Calu3 (cell line): ENCODE measurements around the gene SLC22A23. TPM values are rescaled to one million over a fixed set of nuclear protein-coding genes. Genes with fewer than 3 reads are reported as not detected.

Experiments
- BruUV-seq: library from RNA; stranded (reverse); fragments of 400-500 nt; replicated peaks from 2 replicates; lab custom pipeline; 2021; lab: Mats Ljungman, UMichigan
- CTCF ChIA-PET: fragments of 300-600 bp; sonication (Branson Sonifier 250); formaldehyde crosslinking; loops from one replicate; lab custom pipeline; 2022; ENCODE audit warnings: antibody characterized with exemption; lab: Charles Lee
- DNase-seq: peaks from one replicate; pipeline ENCODE4 v3.0.0; 2022
- H3K27ac Mint-ChIP-seq: one replicate; pipeline ENCODE4 v1.8.0; 2022; ENCODE audit warnings: mixed read lengths; ENCODE audit not compliant: unreplicated experiment
- H3K27me3 Mint-ChIP-seq: one replicate; pipeline ENCODE4 v1.8.0; 2022; ENCODE audit warnings: mixed read lengths; ENCODE audit not compliant: unreplicated experiment
- H3K36me3 Mint-ChIP-seq: one replicate; pipeline ENCODE4 v1.8.0; 2022; ENCODE audit warnings: mild to moderate bottlenecking, moderate library complexity, mixed read lengths; ENCODE audit not compliant: insufficient read depth, unreplicated experiment
- H3K4me1 Mint-ChIP-seq: one replicate; pipeline ENCODE4 v1.8.0; 2022; ENCODE audit warnings: mild to moderate bottlenecking, low read depth, mixed read lengths; ENCODE audit not compliant: unreplicated experiment
- H3K4me3 Mint-ChIP-seq: one replicate; pipeline ENCODE4 v1.8.0; 2022; ENCODE audit warnings: mild to moderate bottlenecking, low read depth, moderate library complexity, mixed read lengths; ENCODE audit not compliant: unreplicated experiment
- H3K9me3 Mint-ChIP-seq: one replicate; pipeline ENCODE4 v1.8.0; 2022; ENCODE audit warnings: low read depth, mixed read lengths; ENCODE audit not compliant: unreplicated experiment
- CTCF ChIP-seq: fragments of 200-600 bp; IDR thresholded peaks from one replicate; pipeline ENCODE4 v1.8.0; 2022; ENCODE audit warnings: antibody characterized with exemption; ENCODE audit not compliant: unreplicated experiment
- intact Hi-C: fragments of 100-400 bp; cut with micrococcal nuclease; formaldehyde crosslinking; loops from one replicate; pipeline ENCODE4 v1.10.0; 2022; ENCODE audit not compliant: unreplicated experiment
- total RNA-seq: library from RNA; stranded (reverse); gene quantifications from 2 replicates; pipeline ENCODE4 v1.2.3, GENCODE V29; 2022

Gene SLC22A23
- total RNA-seq, 1 experiment from 2014 or later: 3.9 TPM

- H3K27ac Mint-ChIP-seq: no peak overlapping the region
- no peak overlapping the region for H3K4me3 Mint-ChIP-seq
- no TSS peak for BruUV-seq
- intact Hi-C loops: no loop called here
- DNase-seq: no peak
- no peaks in the 10 kb centered on the region for H3K27me3 Mint-ChIP-seq
- no peaks in the 10 kb centered on the region for H3K9me3 Mint-ChIP-seq
- peaks cover 32% of the 10 kb centered on the region for H3K36me3 Mint-ChIP-seq
- TF ChIP-seq CTCF: no peak
- CTCF ChIA-PET: no interaction called here
- peaks cover 9% of the 10 kb centered on the region for H3K4me1 Mint-ChIP-seq
Observed at GRCh38 chr6:3266170-3266569, 190.7 kb downstream of the SLC22A23 start.

- intact Hi-C loops: no loop called here
- Mint-ChIP-seq H3K9me3 (no peaks in the 10 kb centered on the region), H3K27me3 (no peaks in the 10 kb centered on the region), H3K4me1 (peaks cover 9% of the 10 kb centered on the region), H3K4me3 (no peak overlapping the region), H3K36me3 (peaks cover 32% of the 10 kb centered on the region), H3K27ac (no peak overlapping the region)
- TF ChIP-seq CTCF: no peak
- no TSS peak for BruUV-seq
- CTCF ChIA-PET: interaction anchor here (0.7 kb wide), 1 partner anchor 685 kb away, joined by 3 read pairs; no protein-coding TSS in a partner anchor
- DNase-seq: no peak
Observed at GRCh38 chr6:3265671-3266070, 191.2 kb downstream of the SLC22A23 start.

GRCh38 chr6:3264356-3264755 is 192.5 kb downstream of the SLC22A23 start:
- Mint-ChIP-seq H3K4me3 (no peak overlapping the region), H3K4me1 (peaks cover 9% of the 10 kb centered on the region), H3K9me3 (no peaks in the 10 kb centered on the region), H3K27ac (no peak overlapping the region), H3K36me3 (peaks cover 31% of the 10 kb centered on the region), H3K27me3 (no peaks in the 10 kb centered on the region)
- TF ChIP-seq CTCF: no peak
- no peak for DNase-seq
- intact Hi-C loops: no loop called here
- CTCF ChIA-PET: no interaction called here
- BruUV-seq: no TSS peak

GRCh38 chr6:3263096-3263495 is 193.8 kb downstream of the SLC22A23 start:
- intact Hi-C loops: no loop called here
- Mint-ChIP-seq H3K4me3 (no peak overlapping the region), H3K27ac (no peak overlapping the region), H3K9me3 (no peaks in the 10 kb centered on the region), H3K4me1 (peaks cover 9% of the 10 kb centered on the region), H3K27me3 (no peaks in the 10 kb centered on the region), H3K36me3 (peaks cover 25% of the 10 kb centered on the region)
- no peak for TF ChIP-seq CTCF
- CTCF ChIA-PET: interaction anchor here (0.6 kb wide), 2 partner anchors 12 to 231 kb away, joined by 3 to 4 read pairs; no protein-coding TSS in a partner anchor
- no TSS peak for BruUV-seq
- DNase-seq: no peak
